IPS-15b (cell line): Measurements from ENCODE around the gene S100A7A.

Source experiments
- H3K27me3 ChIP-seq: one replicate; pipeline ENCODE4 v1.6.1; 2013; ENCODE audit warnings: low read length; ENCODE audit not compliant: control insufficient read depth, insufficient read depth
- H3K36me3 ChIP-seq: one replicate; pipeline ENCODE4 v1.6.1; 2013; ENCODE audit warnings: low read length; ENCODE audit not compliant: control insufficient read depth, insufficient read depth
- H3K4me1 ChIP-seq: one replicate; pipeline ENCODE4 v1.6.1; 2013; ENCODE audit warnings: mild to moderate bottlenecking, low read length; ENCODE audit not compliant: control insufficient read depth, insufficient read depth
- H3K4me3 ChIP-seq: one replicate; pipeline ENCODE4 v1.5.1; 2013; ENCODE audit warnings: low read depth, low read length
- H3K9ac ChIP-seq: one replicate; pipeline ENCODE4 v1.6.1; 2013; ENCODE audit warnings: low read depth, mild to moderate bottlenecking, low read length
- H3K9me3 ChIP-seq: one replicate; pipeline ENCODE4 v1.6.1; 2013; ENCODE audit warnings: mild to moderate bottlenecking, low read length; ENCODE audit not compliant: control insufficient read depth, insufficient read depth

The S100A7A gene

GRCh38 chr1:153396461-153396860 lies 19.9 kb upstream of the S100A7A start:
- no peaks in the 10 kb centered on the region for H3K4me1 ChIP-seq
- no peaks in the 10 kb centered on the region for H3K36me3 ChIP-seq
- no peaks in the 10 kb centered on the region for H3K27me3 ChIP-seq
- no peaks in the 10 kb centered on the region for H3K9me3 ChIP-seq
- H3K9ac ChIP-seq = no peak overlapping the region
- H3K4me3 ChIP-seq = no peak overlapping the region

- H3K27me3 ChIP-seq = no peaks in the 10 kb centered on the region
- no peaks in the 10 kb centered on the region for H3K4me1 ChIP-seq
- no peak overlapping the region for H3K9ac ChIP-seq
Measured at GRCh38 chr1:153397051-153397923, 19.0 kb upstream of the S100A7A start.

GRCh38 chr1:153397924-153398651 lies 18.2 kb upstream of the S100A7A start:
- Histone ChIP-seq H3K9me3 (no peaks in the 10 kb centered on the region), H3K9ac (no peak overlapping the region), H3K4me1 (no peaks in the 10 kb centered on the region), H3K4me3 (no peak overlapping the region), H3K36me3 (no peaks in the 10 kb centered on the region), H3K27me3 (no peaks in the 10 kb centered on the region)

More at GRCh38 chr1:153397051-153397923, 19.0 kb upstream of the S100A7A start:
- Histone ChIP-seq H3K36me3 (no peaks in the 10 kb centered on the region), H3K9me3 (no peaks in the 10 kb centered on the region), H3K4me3 (no peak overlapping the region)

- Histone ChIP-seq H3K36me3 (no peaks in the 10 kb centered on the region), H3K9me3 (no peaks in the 10 kb centered on the region), H3K4me1 (no peaks in the 10 kb centered on the region), H3K9ac (no peak overlapping the region), H3K4me3 (no peak overlapping the region), H3K27me3 (peaks cover 10% of the 10 kb centered on the region)
Measured at GRCh38 chr1:153399401-153400055, 16.8 kb upstream of the S100A7A start.

GRCh38 chr1:153400244-153400643 lies 16.1 kb upstream of the S100A7A start:
- H3K27me3 ChIP-seq = peaks cover 11% of the 10 kb centered on the region
- no peaks in the 10 kb centered on the region for H3K36me3 ChIP-seq
- H3K4me3 ChIP-seq = no peak overlapping the region
- H3K4me1 ChIP-seq = no peaks in the 10 kb centered on the region
- no peaks in the 10 kb centered on the region for H3K9me3 ChIP-seq
- no peak overlapping the region for H3K9ac ChIP-seq

GRCh38 chr1:153401461-153401860 lies 14.9 kb upstream of the S100A7A start:
- no peaks in the 10 kb centered on the region for H3K9me3 ChIP-seq
- no peak overlapping the region for H3K9ac ChIP-seq
- H3K4me3 ChIP-seq = no peak overlapping the region
- no peaks in the 10 kb centered on the region for H3K36me3 ChIP-seq
- H3K4me1 ChIP-seq = no peaks in the 10 kb centered on the region
- peaks cover 11% of the 10 kb centered on the region for H3K27me3 ChIP-seq

GRCh38 chr1:153402226-153402625 lies 14.1 kb upstream of the S100A7A start:
- Histone ChIP-seq H3K36me3 (no peaks in the 10 kb centered on the region), H3K27me3 (peaks cover 11% of the 10 kb centered on the region), H3K4me1 (no peaks in the 10 kb centered on the region), H3K4me3 (no peak overlapping the region), H3K9me3 (no peaks in the 10 kb centered on the region), H3K9ac (no peak overlapping the region)

GRCh38 chr1:153403421-153404085 lies 12.8 kb upstream of the S100A7A start:
- no peaks in the 10 kb centered on the region for H3K9me3 ChIP-seq
- H3K9ac ChIP-seq = no peak overlapping the region
- H3K4me1 ChIP-seq = no peaks in the 10 kb centered on the region
- H3K27me3 ChIP-seq = peaks cover 11% of the 10 kb centered on the region
- H3K36me3 ChIP-seq = no peaks in the 10 kb centered on the region
- H3K4me3 ChIP-seq = no peak overlapping the region

- no peak overlapping the region for H3K4me3 ChIP-seq
Measured at GRCh38 chr1:153404086-153404635, 12.2 kb upstream of the S100A7A start.

GRCh38 chr1:153404768-153405167 lies 11.6 kb upstream of the S100A7A start:
- H3K9me3 ChIP-seq = no peaks in the 10 kb centered on the region
- no peak overlapping the region for H3K9ac ChIP-seq
- H3K27me3 ChIP-seq = peaks cover 11% of the 10 kb centered on the region
- no peak overlapping the region for H3K4me3 ChIP-seq
- H3K36me3 ChIP-seq = no peaks in the 10 kb centered on the region
- H3K4me1 ChIP-seq = no peaks in the 10 kb centered on the region

More at GRCh38 chr1:153404086-153404635, 12.2 kb upstream of the S100A7A start:
- Histone ChIP-seq H3K4me1 (no peaks in the 10 kb centered on the region), H3K9me3 (no peaks in the 10 kb centered on the region), H3K9ac (no peak overlapping the region), H3K27me3 (peaks cover 11% of the 10 kb centered on the region), H3K36me3 (no peaks in the 10 kb centered on the region)
